Cardiac fibroblast (primary cell): ENCODE data around the gene SEMA7A.
"Not testable (repeated sequence)": the region's sequence is repeated elsewhere in the genome, so short reads cannot be mapped to it uniquely, and the experiment has no call there.

ENCODE experiments used
- DNase-seq, 2 donors: peaks; one replicate each; pipeline versions ENCODE4 v3.0.0 to v3.0.0-alpha.2; 2010; ENCODE audit warnings: low read depth in 2 of 2
- H3K4me3 ChIP-seq, 2 donors: replicated peaks in 1 of 2; 1 replicate in 1 of 2; 2 replicates in 1 of 2; pipeline ENCODE4 v1.5.1; 2011; ENCODE audit warnings: low read depth in 2 of 2, low read length in 2 of 2, mild to moderate bottlenecking in 2 of 2, moderate library complexity in 1 of 2
- TF ChIP-seq, protein P1 (sequence below): IDR thresholded peaks from one replicate; pipeline ENCODE4 v1.5.1; 2011; ENCODE audit warnings: low read depth, mild to moderate bottlenecking, low read length, inconsistent platforms

The SEMA7A gene

GRCh38 chr15:74458473-74458872, 24.7 kb upstream of the SEMA7A start:
- DNase-seq = no peak
- no peak overlapping the region for H3K4me3 ChIP-seq
- TF ChIP-seq, protein P1, sequence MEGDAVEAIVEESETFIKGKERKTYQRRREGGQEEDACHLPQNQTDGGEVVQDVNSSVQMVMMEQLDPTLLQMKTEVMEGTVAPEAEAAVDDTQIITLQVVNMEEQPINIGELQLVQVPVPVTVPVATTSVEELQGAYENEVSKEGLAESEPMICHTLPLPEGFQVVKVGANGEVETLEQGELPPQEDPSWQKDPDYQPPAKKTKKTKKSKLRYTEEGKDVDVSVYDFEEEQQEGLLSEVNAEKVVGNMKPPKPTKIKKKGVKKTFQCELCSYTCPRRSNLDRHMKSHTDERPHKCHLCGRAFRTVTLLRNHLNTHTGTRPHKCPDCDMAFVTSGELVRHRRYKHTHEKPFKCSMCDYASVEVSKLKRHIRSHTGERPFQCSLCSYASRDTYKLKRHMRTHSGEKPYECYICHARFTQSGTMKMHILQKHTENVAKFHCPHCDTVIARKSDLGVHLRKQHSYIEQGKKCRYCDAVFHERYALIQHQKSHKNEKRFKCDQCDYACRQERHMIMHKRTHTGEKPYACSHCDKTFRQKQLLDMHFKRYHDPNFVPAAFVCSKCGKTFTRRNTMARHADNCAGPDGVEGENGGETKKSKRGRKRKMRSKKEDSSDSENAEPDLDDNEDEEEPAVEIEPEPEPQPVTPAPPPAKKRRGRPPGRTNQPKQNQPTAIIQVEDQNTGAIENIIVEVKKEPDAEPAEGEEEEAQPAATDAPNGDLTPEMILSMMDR = no peak

GRCh38 chr15:74457036-74457435, 23.3 kb upstream of the SEMA7A start:
- H3K4me3 ChIP-seq, DNase-seq: not testable (repeated sequence)

- no peak overlapping the region for H3K4me3 ChIP-seq
- TF ChIP-seq, protein P1 = no peak
- DNase-seq = no peak
These were observed 21.2 kb upstream of the SEMA7A start for GRCh38 chr15:74454764-74455500.

GRCh38 chr15:74453925-74454763, 20.4 kb upstream of the SEMA7A start:
- no peak for DNase-seq
- no peak overlapping the region for H3K4me3 ChIP-seq
- TF ChIP-seq, protein P1 = no peak

DNA sequence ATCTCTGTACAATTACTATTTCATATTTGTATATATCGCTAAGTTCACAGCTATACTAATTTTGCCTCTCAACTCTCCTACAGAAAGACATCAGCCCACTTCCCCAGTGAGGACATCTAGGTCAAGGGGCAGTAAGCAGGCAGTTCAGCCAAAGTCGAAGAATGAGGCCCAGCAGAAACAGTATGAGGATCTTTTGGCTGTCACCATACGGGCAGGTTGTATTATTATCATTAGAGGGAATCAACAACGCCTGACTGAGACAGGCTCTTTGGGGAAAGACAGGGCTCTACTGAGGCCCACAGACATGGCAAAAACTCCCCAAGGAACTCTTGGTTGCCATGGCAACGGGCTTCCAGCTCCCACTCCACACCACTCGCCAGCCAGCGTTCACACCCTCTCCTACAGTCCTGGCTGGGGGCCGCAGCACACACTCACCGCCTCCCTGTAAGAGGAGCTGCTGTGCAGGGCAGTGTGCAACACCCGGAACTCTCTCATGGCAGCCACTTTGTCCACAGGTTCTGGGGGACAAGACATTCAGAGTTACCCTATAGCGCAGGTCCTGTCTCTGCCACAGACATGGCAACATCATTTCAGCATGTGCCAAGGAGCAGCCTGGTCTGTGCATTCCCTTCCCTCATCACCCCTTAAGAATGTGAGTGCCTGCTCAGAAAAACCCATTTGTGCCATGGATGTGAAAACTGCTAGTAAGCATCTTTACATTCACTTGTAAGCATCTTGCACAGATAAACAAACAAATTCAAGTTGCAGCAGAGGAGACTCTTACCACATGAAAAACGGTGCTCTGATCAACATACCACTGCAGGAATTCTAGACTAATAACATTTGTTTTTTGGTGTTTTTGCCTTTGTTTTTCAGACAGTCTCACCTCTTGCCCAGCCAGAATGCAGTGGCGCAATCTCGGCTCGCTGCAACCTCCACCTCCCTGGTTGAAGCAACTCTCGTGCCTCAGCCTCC, 18.4 kb upstream of the SEMA7A start:
- TF ChIP-seq, protein P1 = no peak
- DNase-seq = no peak
- H3K4me3 ChIP-seq = no peak overlapping the region

DNA sequence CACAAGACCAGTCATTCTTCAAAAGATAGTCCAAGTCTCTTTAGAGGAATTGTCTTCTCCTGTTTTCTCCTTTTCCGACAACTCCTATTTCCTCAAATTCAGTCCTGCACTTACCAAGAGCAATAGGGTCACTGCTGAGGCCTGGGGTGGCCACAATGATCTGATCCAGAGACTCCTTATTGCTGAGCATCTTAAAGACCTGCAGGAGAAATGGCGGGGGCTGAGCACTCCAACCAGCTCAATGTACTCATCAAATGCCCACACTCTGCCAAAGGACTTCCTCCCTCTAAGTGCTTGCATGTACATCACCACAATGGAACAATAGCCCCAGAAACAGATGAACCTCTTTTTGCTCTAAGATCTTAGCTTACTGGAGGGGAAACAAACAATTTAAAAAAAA, 17.6 kb upstream of the SEMA7A start:
- TF ChIP-seq, protein P1 = no peak
- H3K4me3 ChIP-seq = no peak overlapping the region
- DNase-seq = no peak
